Fibroblast of skin of abdomen (primary cell): ENCODE data around the gene SLC25A33.
"Not testable (repeated sequence)": the region's sequence is repeated elsewhere in the genome, so short reads cannot be mapped to it uniquely, and the experiment has no call there.

Experiments
- DNase-seq: peaks from one replicate; pipeline ENCODE4 v3.0.0-alpha.2; 2013

Gene SLC25A33

GRCh38 chr1:9539829-9540550, 725 bp downstream of the SLC25A33 start:
- peak; percentile 38 for DNase-seq

DNA sequence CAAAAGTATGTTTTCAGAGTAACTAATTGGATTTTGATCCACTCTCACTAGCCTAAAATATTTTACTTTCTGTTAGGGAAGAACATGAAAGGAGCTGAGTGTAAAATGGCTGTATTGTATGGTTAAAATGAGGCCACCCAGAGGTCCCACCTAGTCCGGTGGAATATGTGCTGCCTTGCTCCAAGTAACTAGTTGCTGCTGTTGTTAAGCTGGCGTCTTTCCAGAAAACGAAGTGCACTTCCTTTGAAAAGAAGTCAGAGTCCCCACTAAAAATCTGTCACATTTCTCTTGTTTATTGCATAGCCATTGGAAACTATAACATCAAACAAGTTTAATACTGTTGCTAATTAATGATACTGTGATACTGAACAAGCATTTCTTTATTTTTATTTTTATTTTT, 3.2 kb downstream of the SLC25A33 start:
- DNase-seq, result peak; percentile 43

GRCh38 chr1:9544926-9545325, 5.7 kb downstream of the SLC25A33 start:
- DNase-seq, result no peak

GRCh38 chr1:9549955-9550546, 10.8 kb downstream of the SLC25A33 start:
- DNase-seq, result no peak

DNA sequence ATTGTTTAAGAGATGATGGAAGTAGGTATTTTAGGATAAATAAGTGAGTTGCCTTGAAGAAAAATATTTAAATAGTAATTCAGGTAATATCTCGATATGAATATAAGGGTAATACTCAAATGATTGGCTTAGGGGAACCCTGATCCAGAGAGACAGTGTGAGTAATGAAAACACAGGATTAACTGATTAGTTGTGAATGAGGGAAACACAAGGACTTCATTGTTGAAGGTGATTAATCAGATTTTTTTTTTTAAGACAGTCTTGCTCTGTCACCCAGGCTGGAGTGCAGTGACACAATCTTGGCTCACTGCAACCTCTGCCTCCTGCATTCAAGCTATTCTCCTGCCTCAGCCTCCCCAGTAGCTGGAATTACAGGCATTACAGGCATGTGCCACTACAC, 12.7 kb downstream of the SLC25A33 start:
- DNase-seq, result no peak

GRCh38 chr1:9553736-9554144, 14.5 kb downstream of the SLC25A33 start:
- no peak for DNase-seq

- no peak for DNase-seq
Measured at GRCh38 chr1:9555942-9556341, 16.7 kb downstream of the SLC25A33 start.

- DNase-seq, result no peak
Measured at GRCh38 chr1:9557624-9558023, 18.4 kb downstream of the SLC25A33 start.

- no peak for DNase-seq
Measured at GRCh38 chr1:9558271-9558945, 19.1 kb downstream of the SLC25A33 start.

DNA sequence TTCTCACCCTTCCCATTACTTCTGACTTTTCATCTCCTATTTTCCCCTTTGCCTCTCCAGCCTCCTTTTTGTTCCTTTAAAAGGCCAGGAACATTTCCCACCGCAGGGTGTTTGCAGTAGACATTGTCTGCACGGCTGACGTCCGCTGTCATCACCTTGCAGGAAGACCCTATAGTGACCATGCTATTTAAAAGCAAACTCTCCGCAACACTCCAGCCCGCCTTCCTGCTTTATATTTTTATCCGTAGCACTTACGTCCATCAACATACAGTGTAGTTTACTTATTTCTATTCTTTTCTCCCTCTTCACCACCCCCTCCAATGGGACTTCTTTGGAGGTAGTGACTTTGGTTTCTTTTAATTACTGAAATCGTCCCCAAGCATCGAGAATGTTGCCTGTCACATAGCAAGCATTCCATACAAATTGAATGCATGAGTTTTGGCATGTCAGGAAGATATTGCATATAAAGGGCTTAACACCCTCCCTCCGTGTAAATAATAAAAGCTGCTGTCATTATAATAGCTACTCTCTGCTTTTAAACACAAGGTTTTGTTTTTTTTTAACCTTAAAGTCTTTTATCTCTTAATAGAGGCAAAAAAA, 19.8 kb downstream of the SLC25A33 start:
- DNase-seq, result peak; percentile 10

- DNase-seq, result no peak
Measured at GRCh38 chr1:9559673-9560072, 20.4 kb downstream of the SLC25A33 start.

DNA sequence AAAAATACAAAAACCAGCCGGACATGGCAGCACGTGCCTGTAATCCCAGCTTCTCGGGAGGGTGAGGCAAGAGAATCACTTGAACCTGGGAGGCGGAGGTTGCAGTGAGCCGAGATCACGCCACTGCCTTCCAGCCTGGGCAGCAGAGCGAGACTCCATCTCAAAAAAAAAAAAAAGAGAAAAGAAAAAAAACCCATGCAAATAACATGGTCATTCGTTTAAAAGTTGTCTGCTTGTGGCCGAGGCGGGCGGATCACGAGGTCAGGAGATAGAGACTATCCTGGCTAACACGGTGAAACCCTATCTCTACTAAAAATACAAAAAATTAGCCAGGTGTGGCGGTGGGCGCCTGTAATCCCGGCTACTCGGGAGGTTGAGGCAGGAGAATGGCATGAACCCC, 20.8 kb downstream of the SLC25A33 start:
- DNase-seq, result not testable (repeated sequence)

- peak; percentile 80 for DNase-seq
Measured at GRCh38 chr1:9561429-9561828, 22.2 kb downstream of the SLC25A33 start.

DNA sequence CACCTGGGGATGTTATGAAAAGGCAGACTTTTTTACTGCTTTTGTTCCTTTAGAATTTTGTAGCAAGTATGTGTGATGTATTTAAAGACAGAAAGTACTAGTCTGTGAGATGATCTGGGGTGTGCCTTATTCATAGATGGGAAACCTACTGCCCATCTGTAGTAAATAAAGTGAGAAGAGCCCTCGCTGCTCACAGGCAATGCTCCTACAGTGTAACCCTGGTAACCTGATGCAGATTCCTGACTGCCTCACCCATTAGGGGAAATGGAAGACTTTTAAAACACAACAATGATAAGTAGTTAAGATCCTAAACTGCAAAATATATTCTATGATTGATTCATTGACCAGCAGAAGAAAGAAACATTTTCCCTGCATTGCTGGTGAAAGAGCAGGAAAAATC, 30.0 kb downstream of the SLC25A33 start:
- no peak for DNase-seq

DNA sequence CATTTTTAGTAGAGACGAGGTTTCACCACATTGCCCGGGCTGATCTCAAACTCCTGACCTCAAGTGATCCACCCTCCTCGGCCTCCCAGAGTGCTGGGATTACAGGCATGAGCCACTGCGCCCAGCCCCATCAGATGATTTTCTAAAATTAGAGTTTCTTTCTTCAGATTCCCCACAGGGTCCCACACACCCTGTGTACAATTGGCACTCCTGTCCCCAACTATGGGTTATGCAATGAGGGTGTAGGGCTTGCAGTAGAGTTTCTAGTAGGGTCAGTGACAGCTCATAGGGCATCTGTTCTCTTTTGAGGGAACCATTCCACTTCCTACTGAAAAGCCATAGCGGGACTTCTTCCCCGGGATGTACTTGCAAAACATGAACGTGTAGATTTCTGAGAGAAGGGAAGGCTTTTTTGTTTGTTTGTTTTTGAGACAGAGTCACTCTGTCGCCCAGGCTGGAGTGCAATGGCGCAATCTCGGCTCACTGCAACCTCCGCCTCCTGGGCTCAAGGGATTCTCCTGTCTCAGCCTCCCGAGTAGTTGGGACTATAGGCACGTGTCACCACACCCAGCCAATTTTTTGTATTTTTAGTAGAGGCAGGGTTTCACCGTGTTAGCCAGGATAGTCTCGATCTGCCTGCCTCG, 31.7 kb downstream of the SLC25A33 start:
- not testable (repeated sequence) for DNase-seq

- no peak for DNase-seq
Measured at GRCh38 chr1:9573723-9574122, 34.5 kb downstream of the SLC25A33 start.

DNA sequence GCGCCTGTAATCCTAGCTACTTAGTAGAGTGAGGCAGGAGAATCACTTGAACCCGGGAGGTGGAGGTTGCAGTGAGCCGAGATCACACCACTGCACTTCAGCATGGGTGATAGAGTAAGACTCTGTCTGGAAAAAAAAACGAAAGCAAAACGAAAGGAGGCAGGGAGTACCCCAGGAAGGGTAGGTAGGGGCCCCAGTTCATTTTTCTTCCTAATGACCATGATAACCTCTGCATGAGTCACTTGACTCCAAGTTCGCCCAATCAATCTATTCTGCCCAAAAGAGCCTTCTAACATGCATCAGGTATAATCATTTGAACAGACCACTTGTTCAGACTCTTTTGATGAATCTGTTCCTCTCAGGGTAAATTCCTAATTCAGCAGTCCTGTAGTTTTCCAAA, 36.2 kb downstream of the SLC25A33 start:
- DNase-seq, result no peak

GRCh38 chr1:9576903-9577302, 37.6 kb downstream of the SLC25A33 start:
- no peak for DNase-seq

DNA sequence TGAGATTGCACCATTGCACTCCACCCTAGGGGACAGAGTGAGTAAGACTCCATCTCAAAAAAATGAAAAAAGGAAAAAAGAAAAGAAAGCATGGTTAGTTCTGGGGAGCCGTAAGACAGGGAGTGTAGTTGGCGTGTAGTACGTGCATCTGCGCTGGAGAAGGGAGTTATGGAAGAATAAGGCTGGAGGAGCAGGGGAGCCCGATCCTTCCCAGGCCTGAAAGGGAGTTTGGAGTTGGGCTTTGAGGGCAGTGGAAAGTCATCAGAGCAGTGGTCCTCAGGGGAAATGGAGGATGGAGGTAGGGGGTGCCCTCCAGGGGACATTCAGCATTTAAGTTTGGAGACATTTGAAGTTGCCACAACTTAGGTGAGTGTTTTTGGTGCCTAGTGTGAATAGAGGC, 38.2 kb downstream of the SLC25A33 start:
- DNase-seq, result no peak

DNA sequence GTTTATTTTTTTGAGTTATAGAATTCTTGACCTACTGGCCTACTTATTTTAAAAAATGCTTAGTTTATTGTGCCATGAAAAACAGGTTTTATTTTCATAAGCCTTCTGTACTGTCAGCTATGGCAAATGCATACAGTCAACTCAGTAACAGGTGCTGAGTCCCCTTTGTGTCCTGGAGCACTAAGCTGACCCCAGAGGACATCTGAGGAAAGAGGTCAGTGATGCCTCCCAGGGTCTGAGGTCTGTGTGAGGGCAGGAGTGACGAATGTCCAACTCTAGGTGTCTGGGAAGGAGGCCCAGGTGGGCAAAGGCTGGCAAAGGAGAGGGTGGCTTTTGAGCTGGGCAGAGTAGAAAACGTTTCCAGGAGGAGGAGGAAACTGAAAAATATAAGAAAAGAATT, 41.7 kb downstream of the SLC25A33 start:
- DNase-seq, result no peak

DNA sequence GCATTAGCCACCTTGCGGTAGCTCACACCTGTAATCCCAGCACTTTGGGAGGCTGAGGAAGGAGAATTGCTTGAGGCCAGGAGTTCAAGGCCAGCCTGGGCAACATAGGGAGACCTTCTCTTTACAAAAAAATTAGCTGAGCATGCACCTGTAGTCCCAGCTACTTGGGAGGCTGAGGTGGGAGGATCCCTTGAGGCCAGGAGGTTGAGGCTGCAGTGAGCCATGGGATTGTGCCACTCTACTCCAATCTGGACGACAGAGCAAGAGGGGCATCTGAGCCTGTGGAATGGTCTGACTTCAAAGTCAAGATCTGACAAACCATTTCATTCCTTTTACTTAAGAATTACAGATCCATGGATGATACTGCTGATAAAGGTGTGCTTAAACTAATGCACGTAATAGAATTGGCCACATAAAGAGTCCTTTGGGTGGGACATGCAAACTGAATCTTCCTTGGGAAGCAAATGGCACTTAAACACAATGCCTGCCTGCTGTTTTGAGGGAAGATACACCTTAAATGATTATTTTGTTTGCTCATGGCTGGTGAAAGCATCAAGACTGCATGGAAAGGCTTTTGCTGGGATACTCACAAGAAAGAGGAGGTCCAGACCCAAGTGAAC, 47.0 kb downstream of the SLC25A33 start:
- no peak for DNase-seq

DNA sequence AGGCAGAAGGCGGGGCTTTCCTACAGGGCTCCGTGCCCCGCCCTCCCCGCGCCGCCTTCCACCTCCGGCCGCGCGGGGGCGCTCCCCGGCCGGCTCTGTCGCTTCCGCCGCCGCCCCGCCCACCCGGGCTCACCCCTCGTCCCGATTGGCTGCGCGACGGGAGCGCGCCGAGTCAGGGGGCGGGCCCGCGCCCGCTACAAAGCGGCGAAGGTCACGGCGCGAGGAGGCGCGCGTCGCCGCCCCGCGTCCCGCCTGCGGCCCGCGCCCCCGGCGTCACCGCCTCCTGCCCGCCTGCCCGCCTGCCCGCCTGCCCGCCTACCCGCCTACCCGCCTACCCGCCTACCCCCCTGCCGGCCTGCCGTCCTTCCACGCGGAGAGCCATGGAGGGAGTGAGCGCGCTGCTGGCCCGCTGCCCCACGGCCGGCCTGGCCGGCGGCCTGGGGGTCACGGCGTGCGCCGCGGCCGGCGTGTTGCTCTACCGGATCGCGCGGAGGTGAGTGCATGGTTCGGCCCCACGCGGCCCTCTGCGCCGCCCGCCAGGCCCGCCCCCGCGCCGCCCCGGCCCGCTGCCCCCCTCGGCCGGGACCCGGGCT, 49.4 kb downstream of the SLC25A33 start, which contains the start of gene TMEM201:
Gene TMEM201, plus strand, starts transcription at position 361 of the 593 bp plus-strand sequence. Its CDS starts 20 bp downstream, at position 381.
- peak; percentile 90 for DNase-seq
